Stimulated activated CD4-positive, alpha-beta T cell treated with anti-CD3 and anti-CD28 coated beads, Interleukin-12 subunit alpha, Interleukin-12 subunit beta, amount 100 ng/mL, for 4 hours (primary cell): Measurements from ENCODE around the gene TRIM9.

Source experiments
- DNase-seq: peaks from one replicate; pipeline ENCODE4 v3.0.0-alpha.2; 2020

Gene TRIM9

DNA sequence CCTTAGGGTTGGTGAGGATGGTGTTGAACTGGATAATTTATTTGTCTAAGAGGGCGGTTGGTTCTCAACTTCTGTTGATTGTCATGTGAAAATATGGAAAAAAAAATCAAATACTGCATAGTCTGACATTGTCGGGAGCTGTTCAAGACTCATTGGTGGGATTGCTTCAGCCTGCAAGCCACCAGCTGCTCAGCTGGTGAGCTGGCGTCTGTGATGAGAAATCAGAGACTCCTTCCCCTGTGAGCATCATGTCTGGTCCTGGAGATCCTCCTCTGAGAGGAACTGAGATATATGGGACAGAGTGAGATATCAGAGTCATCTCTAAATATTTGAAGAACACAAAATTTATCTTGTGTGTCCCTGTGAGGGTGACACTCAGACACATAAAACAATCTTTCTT lies 49.9 kb downstream of the TRIM9 start:
- no peak for DNase-seq

DNA sequence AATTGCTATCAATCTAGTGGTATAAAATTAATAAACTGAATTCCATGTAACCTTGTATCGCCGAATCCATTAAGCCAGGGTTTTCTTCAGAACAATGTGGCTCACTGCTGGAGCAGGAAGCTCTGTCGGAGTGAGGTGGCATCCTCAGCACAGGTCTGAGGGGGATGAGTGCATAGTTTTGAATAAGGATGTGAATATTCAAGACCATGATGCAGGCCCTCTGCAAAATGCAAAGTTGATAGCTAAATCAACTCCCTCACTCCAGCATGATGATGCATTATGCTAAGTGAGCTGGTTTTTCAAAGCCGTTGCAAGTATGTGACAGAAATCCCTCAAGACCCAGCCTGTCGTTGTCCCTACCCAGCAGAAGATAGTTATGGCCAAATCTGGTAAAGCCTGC lies 53.0 kb downstream of the TRIM9 start:
- DNase-seq, result no peak

DNA sequence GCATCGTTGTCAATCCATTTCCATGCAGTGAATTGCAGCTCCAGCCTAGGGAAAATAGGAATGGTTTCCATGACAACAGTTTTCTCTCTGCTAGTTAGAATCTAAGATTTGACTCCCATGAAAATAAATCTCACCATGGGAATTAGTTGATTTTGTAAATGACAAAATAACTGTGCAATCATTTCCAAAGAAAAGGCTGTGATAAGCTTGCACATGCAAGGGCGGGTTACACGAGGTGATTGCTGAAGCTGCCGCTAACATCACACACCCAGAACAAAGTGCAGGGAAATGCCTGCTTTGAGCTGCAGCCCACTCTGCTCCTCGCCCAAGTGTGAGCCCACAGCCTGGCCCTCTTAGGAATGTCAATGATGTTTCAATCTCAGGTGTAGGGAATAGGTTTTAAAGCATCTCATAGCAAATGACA lies 53.8 kb downstream of the TRIM9 start:
- no peak for DNase-seq

DNA sequence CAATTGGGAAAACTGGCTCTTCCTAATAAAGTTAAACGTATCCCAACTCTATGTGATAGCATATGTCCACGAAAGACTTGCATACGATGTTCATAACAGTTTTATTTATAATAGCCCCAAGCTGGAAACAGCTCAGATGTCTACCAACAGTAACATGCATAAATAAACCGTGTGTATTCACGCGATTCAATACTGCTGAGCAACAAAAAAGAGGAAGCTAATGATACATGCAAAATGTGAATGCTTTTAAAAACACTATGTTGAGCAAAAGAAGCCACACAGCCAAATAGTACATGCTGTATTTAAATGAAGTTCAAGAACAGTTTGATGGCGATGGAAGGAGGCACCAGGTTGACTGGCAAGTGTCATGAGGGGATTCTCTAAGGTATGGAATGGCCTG lies 55.7 kb downstream of the TRIM9 start:
- DNase-seq, result no peak

DNA sequence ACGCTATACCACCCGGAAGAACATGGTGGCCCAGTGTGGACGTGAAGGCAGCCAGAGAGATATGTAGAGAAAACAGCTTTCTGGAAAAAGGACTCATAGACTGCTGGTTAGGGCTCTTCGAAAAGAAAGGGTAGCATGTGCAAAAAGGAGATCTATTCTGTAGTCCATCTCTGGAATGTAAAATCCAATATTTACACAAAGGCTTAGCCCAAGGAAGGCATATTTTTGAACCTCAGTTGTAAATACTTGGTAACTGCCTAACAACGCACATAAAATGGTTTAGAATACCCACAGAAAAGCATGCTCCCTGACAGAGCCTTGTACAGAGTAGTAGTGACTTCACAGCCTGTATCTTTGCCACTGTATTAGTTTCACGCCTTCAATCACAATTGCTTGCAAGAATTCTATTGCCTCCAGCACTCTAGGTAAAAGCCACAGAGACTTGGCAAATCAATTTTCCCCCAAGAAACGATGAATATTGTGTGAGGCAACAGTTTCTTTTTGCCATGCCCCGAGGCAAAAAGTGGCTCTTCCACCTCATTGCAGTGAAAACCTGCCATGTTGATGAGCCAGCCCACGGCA lies 59.2 kb downstream of the TRIM9 start:
- no peak for DNase-seq

DNA sequence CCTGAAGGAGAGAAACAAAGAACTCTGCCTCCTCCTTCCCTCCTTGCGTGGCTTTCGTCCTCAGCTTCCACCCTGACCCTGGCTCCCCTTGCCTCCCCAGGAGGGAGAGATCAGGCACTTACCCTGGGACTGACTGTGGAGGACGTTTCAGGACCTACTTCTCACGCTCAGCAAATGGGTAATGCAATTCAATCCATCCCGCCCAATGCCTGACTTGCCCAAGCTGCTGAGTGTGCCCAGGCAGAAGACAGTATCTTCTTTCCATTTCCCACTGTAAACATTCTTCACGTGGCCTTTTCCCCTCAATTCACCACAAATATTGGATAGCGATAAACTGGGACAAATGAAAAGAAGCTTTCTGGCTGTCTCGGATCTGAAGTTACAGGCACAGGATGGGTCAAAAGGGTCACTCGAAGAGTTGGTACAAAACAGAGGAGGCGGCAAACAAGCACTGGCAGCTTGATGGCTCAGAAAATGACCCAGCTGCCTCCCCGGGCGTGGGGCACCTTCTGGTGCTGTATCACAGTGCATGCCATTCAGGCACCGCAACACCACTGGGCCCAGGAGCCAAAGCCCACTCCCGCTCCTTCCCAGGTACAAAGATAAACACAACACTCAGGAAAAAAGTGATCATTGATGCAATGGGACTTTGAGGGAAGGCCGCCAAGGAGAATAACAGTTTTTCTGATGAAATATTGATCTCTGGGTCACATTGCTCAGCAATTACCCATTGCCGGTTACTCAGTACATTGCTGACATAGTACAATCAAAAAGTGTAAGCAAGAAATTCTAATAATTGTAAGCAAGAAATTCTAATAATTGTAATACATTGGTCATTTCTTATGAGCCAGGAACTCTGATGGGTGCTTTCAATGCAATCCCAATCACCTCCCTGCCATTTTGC lies 65.8 kb downstream of the TRIM9 start:
- no peak for DNase-seq

DNA sequence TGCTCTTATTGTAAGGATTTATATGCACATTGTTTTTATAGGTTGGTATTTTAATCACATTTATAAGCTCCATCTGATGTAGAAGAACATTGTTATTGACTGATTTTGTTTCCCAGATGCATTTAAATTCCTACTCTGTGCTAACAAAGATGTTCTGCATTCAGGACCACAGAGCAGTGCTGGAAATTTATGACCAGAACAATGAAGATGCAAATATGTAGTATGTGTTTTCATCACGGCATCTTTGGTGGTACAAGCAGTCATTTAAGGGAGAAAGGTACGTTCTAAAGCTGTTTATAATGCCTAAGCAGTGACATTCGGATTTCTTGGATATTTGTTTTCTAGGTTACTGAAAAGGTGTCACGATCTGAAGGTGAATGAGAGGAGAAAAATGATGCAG lies 66.5 kb downstream of the TRIM9 start:
- DNase-seq, result no peak

DNA sequence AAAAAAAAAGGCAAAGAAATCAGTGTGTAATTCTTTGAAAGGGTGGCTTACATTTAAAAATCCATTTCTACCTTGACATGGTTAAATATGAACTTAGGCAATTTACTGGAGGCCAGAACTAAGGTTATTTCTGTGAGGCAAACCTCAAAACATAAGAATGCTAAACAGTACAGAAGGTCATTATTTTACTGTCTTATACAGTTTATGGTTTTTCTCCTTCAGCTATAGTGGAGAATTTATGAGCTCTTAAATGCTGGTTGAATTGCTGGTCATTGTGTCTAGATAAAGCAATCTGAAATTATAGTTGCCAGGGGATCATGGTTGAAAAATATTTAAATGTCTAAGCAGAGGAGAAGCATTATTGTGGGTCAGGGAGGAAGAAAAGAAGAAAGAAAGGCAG lies 70.5 kb downstream of the TRIM9 start:
- DNase-seq, result no peak

DNA sequence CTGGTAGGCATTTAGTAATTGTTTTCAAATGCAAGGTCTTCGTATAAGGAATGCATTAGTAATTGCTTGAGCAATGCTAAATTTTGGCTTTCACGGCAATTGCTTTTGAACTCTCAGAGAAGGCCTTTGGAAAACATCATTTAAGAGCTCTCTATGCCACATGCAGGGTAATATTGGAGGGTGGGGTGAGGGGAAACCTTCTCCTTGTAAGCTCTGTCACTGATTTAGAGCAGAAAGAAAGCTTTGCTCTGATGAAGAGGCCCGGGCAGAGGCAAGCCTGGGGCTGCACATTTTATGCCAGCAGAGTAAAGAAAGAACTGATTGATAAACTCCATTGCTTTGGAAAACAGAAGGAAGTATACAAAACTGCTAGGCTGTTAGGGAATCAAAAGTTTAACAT lies 70.9 kb downstream of the TRIM9 start:
- DNase-seq, result no peak

DNA sequence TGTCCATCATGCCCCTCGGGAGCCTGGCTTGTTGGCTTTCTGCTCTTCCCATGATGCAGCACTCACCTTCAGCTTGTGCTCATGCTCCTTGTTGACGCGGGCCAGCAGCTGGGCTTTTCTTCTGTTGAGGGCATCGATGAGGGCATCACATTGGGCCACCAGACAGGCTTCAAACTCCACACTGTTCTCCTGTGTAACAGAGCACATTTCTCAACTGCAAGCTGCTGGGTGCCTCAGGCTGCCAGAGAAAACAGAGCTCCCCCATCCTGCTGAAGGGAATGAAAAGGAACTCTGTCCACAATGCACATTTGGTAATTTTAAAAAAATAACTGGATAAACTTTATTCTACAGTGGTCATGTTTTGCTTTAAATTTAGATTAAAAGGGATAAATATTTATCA lies 72.1 kb downstream of the TRIM9 start:
- DNase-seq, result no peak

DNA sequence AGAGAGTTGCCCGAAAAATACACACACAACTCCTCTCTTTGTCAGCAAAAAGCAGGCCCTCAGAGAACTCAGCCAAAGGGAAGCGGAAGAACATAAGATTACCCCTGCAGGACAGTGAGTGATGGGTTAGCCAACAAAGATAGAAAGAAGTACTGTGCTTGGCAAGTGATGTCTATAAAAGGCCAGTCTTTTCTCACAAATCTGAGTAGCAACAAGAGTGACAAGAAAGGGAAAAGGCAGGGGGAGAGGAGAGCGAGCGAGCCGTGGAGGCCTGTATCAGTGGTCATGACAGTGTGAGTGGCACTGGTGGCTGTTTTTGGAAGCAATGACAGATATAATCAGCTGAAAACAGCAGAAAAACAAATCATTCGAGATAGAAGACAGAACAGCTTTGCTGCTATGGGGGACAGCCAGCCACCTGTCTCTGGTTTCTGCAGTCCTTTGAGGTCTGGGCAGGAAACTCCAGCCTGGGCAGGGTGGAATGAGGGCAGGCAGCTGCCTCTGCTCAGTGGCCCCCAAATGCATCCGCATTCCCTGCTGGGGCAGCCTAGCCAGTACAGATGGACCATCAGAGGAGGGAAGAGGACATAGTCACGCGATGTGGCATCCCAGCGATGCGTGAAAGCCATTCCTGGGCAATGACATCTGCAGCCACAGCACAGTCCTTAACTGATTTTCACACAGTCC lies 74.7 kb downstream of the TRIM9 start:
- DNase-seq, result no peak

DNA sequence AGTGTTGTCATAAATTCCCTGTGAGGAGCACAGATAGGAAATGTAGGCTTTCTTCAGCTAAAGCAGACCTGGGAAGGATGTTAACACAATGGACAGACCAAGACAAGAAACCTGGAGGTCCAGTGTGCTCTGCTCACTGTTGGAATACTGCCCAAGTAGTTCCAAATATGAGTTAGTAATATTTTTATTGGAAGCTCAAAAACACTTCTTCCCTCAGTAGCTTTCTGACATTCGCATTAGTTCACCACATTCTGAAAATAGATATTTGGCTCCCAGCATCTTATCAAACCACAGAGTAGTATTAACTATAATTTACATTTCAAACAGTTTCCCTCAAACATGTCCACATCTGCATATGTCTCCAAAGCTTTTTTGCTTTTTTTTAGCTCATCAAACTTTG lies 75.8 kb downstream of the TRIM9 start:
- DNase-seq, result no peak

DNA sequence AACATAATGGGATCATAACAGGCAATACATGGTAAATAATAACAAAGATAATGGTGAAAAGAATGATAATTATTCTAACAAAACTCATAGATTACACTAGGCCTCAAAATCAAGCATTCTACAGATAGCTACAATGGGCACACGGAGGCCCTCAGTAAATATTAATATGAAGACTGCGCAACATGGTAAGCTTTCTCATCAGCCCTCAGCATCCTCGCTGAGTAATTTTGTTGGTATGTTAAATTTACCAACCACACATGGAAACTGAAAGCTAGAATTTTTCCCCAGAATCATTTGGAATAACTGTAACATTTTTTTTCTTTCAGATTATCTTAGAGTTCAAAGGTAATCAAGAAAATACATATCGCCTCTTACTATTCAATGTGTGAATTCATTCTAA lies 76.4 kb downstream of the TRIM9 start:
- no peak for DNase-seq

DNA sequence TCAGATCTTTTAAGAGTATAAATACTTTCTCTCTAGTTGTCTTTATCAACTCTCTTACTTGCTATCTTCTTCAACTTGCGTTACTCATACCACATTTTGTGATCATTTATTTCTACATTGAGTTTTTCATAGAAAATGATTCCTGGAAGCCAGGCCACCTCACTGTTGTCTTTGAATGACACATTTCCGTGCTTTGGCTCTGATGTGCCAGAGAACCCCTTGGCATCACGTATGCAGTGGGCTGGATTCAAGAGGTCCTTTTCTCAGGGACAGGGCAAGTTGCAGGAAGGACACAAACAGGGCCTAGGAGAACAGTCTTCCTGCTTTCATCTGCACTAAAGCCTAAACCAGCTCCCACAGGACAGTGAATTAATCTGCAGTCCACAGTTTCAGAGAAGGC lies 80.3 kb downstream of the TRIM9 start:
- DNase-seq, result no peak

DNA sequence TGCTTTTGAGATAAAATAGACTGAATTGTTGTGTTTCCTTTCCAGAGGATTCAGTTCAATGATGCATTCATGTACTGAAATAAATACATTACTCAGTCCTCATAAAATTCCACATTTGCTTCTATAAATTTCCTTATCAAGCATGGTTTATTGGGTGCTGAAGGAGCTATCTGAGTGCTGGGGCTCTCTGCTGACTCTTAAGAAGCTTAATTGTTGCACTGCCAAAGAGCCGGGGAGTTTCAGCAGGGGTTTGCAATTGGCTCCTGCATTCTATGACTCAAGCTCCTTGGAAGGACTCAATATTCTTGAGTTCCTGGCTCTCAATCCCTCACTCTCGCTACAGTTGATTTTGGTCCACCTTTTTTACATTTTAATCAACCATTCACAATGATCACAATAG lies 80.8 kb downstream of the TRIM9 start:
- DNase-seq, result no peak

DNA sequence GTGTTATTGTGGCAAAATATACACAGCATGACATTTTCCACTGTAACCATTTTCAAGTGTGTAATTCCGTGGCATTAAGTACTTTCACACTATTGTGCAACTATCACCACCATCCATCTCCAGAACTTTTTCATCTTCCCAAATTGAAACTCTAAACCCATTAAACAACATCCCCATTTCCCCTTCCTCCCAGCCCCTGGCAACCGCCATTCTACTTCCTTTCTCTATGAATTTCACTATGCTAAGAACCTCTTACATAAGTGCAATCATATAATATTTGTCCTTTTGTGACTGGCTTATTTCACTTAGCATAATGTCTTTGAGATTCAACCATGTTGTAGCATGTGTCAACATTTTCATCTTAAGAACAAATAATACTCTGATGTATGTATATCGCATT lies 82.8 kb downstream of the TRIM9 start:
- DNase-seq, result no peak

DNA sequence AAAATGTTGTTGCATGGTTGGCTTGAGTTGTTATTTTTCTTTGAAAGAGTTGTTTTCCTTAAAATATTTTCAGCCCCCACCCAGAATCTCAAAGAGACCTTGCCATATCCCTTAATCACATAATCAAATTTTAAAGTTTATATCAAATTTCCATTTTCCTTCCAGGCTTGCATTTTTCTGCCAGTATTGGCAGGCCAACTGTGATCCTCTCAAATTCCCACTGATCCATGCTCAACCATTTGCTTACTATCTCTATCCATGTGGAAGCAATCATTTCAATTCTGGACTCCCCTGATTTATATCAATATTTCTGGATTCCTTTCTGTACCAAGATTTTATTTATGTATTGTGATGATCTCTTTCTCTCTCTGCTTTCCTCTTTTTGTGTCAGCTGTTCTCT lies 86.5 kb downstream of the TRIM9 start:
- DNase-seq, result no peak

DNA sequence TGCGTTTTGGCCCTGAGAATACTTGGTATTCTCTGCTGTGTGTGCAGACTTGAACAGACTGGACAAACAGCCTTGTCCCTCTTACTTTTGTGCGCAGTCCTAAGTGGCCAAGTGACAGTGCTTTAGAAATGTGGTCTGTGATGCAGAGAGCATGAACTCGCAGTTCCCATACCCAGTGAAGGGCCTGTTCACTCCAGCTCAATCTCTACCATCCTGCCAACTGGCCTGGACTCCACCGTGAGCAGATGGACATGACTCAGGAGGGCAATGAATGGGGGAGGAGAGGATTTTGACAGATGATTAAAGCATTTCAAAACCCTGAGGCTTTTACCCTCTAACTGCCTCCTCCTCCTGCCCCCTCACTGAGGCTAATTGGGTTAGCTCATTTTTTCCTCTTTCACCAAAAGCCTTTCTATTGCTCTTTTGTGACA lies 88.1 kb downstream of the TRIM9 start:
- DNase-seq, result no peak

DNA sequence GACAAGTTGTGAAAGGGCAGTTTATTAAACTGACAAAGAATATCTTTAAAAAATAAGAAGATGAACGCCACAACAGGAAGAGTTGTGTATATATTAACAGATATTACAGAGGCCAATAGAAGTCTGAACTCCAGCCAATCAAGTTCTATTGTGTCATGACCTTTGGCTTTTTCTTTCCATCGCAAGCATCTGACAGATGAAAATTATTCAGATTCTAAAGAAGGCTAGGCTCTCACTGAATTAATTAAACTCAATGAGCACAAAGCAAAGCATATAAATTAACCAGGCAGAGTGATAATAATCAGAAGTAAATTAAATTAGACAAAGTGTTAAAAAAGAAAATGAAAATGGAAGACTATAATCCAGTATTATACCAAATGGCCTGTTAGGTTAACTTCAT lies 88.6 kb downstream of the TRIM9 start:
- DNase-seq, result no peak

DNA sequence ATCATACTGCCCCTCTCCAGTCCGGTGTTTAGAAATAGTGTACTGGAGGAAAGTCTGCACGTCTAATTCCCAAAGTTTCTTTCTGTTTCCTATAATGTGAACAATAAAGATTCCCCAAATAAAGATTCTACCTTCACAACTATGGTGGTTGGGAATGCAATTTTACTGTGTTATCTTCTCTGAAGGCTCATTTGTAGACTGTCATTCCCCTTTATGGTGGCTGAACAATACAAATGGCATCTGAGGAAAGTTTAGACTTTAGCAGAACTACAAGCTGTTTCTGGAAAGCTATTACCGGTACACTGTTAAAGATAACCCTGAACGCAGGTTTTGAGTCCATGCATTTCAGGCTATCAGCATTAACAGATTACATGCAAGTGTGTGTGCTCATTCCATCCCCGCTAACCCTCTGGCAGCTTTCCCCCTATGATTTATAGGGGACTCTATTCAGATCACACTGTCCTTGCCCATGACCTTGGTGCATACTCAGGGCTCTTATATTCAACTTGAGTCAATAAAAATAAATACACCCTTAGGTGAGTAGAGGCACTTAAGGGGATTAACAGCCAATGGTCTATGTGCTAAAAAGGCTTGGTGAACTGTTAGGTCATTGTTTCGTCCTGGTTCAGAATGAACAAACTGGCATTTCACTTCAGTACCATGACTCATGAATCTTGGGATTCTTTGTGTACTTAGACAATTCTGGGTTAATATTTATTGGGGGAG lies 89.9 kb downstream of the TRIM9 start:
- DNase-seq, result no peak

DNA sequence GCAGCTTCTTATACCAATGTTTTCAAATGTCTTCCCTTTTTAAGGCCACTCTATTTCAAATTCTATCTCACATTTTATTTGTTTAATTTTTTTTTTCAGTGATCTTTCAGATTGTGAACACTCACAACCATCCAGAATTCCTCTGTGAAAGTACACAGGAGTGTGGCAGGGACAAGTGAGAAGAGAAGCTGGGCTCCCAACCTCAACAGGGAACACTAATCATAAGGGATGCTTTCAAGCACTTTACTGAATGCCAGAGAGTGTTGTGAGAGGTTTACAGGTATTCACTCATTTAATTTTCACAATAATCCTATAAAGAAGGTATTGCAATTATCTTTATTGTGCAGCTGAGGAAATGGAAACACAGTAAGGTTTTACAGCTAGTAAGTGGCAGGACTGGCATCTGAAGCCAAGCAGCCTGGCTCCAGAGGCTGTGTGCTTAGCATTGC lies 90.5 kb downstream of the TRIM9 start:
- no peak for DNase-seq

DNA sequence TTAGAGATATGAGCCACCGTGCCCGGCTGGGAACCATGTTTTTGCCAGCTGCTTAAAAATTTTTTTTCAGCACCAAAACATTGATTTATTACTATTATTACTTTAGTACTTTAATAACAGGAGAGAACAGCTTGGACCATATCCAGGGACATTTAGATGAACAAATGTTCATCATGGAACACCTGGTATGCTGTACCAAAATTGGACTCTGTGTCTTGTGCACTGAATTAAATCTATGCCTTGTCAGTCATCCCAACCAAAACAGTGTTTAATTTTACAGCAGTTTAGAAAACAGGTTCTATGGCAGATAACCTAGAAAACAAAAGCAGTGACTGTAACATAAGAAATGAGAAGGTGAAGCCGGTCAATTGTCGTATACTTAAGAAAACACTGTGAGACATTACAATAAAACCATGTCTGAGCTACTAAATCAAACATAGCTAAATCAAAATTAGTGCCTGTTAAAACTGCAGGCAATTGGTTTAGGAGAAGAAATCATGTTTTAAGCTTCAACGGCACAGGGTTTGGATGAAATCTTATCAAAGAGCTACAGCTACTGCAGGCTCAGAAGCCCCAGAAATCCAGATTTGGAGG lies 92.4 kb downstream of the TRIM9 start:
- no peak for DNase-seq

DNA sequence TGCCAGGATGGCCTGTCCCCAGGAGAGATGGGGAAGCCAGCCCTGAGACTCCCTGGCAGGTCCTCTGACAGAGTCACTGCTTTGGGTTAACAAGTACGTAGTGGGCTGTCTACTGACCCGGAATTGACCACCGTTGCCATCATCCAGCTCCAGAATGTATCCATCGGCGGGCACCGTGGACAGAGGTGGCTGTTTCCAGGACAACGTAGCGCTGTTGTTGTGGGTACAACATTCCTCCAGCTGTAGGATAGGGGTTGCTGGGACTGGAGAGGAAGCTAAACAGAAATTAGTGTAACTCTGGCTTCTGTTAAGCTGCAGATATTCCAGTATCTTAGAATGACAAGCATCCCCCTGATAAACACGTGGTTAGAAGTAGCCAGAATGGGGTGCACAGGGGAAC lies 94.3 kb downstream of the TRIM9 start:
- DNase-seq, result no peak
